GM13976 (cell line): ENCODE data around the gene EPC1.
"Not testable (repeated sequence)": the region's sequence is repeated elsewhere in the genome, so short reads cannot be mapped to it uniquely, and the experiment has no call there.

ENCODE experiments used
- DNase-seq: peaks from one replicate; pipeline ENCODE4 v3.0.0; 2012; ENCODE audit warnings: low spot score
- in situ Hi-C: fragments of 300-500 bp; cut with MboI; formaldehyde crosslinking; loops from one replicate; pipeline ENCODE4 v1.12.0; 2022; ENCODE audit warnings: low sequenced_read_pairs, mixed read lengths, inconsistent platforms; ENCODE audit not compliant: unreplicated experiment
- TF ChIP-seq, protein P1 (sequence below): IDR thresholded peaks from 2 replicates; pipeline ENCODE4 v1.5.1; 2012; ENCODE audit warnings: borderline replicate concordance, mild to moderate bottlenecking; ENCODE audit not compliant: insufficient read depth; ENCODE audit errors: extremely low read depth, missing control alignments, control extremely low read depth

Gene EPC1

DNA sequence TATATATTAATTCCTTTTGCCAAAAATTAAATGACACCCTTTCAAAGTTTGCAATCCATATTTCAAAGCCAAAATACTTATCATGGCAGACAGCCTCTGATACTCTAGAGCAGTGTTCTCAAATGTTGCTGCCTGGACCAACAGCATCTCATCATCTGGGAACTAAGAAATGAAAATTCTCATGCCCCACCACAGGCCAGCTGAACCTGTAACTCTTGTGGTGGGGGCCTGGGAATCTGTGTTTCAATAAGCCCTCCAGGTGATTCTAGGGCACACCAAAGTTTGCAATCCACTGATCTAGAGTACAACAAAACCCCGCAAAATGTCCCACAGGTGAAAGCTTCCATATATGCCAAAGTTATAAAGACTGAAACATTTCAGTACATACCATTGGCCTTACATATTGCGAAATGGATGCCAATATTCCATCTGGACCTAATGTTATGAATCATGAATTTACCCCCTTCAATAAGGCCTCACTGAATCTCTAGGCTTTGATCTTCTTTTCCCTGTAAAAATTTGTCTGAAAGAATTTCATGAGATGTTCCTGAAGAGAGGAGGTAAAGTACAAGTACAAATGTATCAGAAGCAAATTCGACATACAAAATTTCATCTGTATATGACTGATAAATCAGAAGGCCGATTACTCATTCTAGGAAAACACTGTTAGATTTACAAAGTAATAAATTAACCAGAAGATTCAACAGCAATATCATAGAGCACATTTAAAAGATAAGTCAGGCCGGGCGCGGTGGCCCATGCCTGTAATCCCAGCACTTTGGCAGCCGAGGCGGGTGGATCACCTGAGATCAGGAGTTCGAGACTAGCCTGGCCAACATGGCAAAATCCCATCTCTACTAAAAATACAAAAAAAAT lies 25.3 kb upstream of the EPC1 start:
- DNase-seq = no peak
- in situ Hi-C loops = loop anchor here (25.0 kb wide), 1 partner anchor 310 kb away; the partner anchor contains the start of gene KIF5B
- TF ChIP-seq, protein P1, sequence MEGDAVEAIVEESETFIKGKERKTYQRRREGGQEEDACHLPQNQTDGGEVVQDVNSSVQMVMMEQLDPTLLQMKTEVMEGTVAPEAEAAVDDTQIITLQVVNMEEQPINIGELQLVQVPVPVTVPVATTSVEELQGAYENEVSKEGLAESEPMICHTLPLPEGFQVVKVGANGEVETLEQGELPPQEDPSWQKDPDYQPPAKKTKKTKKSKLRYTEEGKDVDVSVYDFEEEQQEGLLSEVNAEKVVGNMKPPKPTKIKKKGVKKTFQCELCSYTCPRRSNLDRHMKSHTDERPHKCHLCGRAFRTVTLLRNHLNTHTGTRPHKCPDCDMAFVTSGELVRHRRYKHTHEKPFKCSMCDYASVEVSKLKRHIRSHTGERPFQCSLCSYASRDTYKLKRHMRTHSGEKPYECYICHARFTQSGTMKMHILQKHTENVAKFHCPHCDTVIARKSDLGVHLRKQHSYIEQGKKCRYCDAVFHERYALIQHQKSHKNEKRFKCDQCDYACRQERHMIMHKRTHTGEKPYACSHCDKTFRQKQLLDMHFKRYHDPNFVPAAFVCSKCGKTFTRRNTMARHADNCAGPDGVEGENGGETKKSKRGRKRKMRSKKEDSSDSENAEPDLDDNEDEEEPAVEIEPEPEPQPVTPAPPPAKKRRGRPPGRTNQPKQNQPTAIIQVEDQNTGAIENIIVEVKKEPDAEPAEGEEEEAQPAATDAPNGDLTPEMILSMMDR = no peak

- in situ Hi-C loops = loop anchor here (25.0 kb wide), 1 partner anchor 309 kb away; the partner anchor contains the start of gene KIF5B
- TF ChIP-seq, protein P1 = no peak
- no peak for DNase-seq
Measured at GRCh38 chr10:32371101-32371500, 24.1 kb upstream of the EPC1 start.

GRCh38 chr10:32367793-32368453 lies 21.0 kb upstream of the EPC1 start:
- DNase-seq = peak; percentile 59
- in situ Hi-C loops = loop anchor here (25.0 kb wide), 1 partner anchor 306 kb away; the partner anchor contains the start of gene KIF5B
- TF ChIP-seq, protein P1 = peak; percentile 70

DNA sequence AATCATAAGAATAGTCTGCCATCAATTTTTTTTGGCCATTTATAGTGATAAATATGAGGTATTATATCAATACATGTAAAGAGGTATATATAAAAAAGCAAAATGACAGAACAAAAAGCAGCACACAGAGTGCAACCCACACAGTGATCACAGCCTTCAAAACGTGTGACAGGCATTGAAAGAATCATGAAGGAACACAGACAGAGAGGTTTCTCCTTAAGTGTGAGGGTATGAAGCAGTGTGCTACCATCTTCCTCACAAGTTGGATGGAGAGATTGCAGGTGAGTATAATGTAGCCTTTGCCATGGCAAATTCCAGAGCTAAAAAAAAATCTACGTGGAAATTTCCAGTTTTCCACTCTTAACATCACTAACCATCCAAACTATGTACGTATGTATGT lies 19.6 kb upstream of the EPC1 start:
- TF ChIP-seq, protein P1 = no peak
- no peak for DNase-seq
- in situ Hi-C loops = loop anchor here (25.0 kb wide), 1 partner anchor 304 kb away; the partner anchor contains the start of gene KIF5B

- TF ChIP-seq, protein P1 = no peak
- no peak for DNase-seq
- in situ Hi-C loops = loop anchor here (25.0 kb wide), 1 partner anchor 304 kb away; the partner anchor contains the start of gene KIF5B
Measured at GRCh38 chr10:32366111-32366510, 19.2 kb upstream of the EPC1 start.

DNA sequence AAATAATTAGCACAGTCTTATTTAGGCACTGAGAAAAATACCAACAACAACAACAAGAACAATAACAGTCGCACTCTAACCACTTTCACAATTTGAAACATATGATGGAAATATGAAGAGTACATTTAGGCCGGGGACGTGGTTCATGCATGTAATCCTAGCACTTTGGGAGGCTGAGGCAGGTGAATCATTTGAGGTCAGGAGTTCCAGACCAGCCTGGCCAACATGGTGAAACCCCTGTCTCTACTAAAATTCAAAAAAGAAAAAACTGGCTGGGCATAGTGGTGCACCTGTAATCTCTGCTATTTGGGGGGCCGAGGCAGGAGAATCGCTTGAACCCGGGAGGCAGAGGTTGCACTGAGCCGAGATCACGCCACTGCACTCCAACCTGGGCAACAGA lies 18.4 kb upstream of the EPC1 start:
- not testable (repeated sequence) for DNase-seq
- in situ Hi-C loops = loop anchor here (25.0 kb wide), 1 partner anchor 303 kb away; the partner anchor contains the start of gene KIF5B
